HG02885 (cell line): ENCODE data around the gene HCAR1.
"Not testable (repeated sequence)": the region's sequence is repeated elsewhere in the genome, so short reads cannot be mapped to it uniquely, and the experiment has no call there.

Source experiments
- ATAC-seq: cut with Tn5 transposase; IDR thresholded peaks from one replicate; pipeline ENCODE4 v1.9.1; 2021; ENCODE audit warnings: mild to moderate bottlenecking; ENCODE audit not compliant: unreplicated experiment, poor library complexity

HCAR1 gene

GRCh38 chr12:122680989-122681388 lies 49.7 kb downstream of the HCAR1 start:
- not testable (repeated sequence) for ATAC-seq

DNA sequence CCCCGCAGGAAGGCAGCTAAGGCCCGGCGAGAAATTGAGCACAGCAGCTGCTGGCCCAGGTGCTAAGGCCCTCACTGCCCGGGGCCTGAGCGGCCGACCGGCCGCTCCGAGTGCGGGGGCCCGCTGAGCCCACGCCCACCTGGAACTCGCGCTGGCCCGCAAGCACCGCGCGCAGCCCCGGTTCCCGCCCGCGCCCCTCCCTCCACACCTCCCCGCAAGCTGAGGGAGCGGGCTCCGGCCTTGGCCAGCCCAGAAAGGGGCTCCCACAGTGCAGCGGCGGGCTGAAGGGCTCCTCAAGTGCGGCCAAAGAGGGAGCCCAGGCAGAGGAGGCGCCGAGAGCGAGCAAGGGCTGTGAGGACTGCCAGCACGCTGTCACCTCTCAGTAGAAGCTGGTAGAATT lies 53.9 kb downstream of the HCAR1 start:
- ATAC-seq, result not testable (repeated sequence)
